ENCODE measurements around the gene AGFG2. TPM values are rescaled to one million over a fixed set of nuclear protein-coding genes. Genes with fewer than 3 reads are reported as not detected.

The AGFG2 gene
- total RNA-seq, 2 donors from 2014 or later: 33.1 to 45.9 TPM

DNA sequence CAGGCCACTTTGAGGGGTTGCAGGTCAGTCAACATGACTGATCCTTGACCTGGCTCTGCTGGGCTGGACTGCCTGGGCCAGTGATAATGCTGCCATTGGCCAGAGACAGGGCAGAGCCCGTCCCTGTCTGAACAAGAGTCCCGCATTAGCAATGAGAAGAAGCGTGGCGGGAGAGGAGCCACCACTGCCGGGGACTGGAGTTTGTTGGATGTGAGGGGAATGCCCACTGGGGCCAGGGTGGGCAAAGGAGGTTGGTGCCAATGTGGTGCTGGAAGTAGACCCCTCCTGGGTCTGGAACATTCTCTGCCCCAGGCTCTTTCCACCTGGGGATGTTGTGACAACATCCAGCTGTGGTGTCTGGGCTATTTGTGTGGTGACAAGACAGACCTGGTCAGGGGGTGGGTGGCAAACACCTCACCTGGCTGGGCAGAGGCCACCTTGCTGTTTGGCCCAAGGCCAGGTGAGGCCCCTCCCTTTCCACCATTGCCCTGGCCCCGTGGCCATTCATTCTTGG is 27.1 kb downstream of the AGFG2 start:
- no peak for ATAC-seq
- H3K4me3 Mint-ChIP-seq: no peak overlapping the region
- H3K4me1 Mint-ChIP-seq: peaks cover 18% of the 10 kb centered on the region
- H3K27ac Mint-ChIP-seq: peak overlapping the region; percentile 61
- H3K9me3 ChIP-seq (ENCODE audit: control insufficient read depth, low read length, poor library complexity, severe bottlenecking): no peaks in the 10 kb centered on the region
- DNase-seq: no peak
- H3K36me3 Mint-ChIP-seq (ENCODE audit: low read depth): peaks cover 4% of the 10 kb centered on the region
- no peaks in the 10 kb centered on the region for H3K27me3 Mint-ChIP-seq

DNA sequence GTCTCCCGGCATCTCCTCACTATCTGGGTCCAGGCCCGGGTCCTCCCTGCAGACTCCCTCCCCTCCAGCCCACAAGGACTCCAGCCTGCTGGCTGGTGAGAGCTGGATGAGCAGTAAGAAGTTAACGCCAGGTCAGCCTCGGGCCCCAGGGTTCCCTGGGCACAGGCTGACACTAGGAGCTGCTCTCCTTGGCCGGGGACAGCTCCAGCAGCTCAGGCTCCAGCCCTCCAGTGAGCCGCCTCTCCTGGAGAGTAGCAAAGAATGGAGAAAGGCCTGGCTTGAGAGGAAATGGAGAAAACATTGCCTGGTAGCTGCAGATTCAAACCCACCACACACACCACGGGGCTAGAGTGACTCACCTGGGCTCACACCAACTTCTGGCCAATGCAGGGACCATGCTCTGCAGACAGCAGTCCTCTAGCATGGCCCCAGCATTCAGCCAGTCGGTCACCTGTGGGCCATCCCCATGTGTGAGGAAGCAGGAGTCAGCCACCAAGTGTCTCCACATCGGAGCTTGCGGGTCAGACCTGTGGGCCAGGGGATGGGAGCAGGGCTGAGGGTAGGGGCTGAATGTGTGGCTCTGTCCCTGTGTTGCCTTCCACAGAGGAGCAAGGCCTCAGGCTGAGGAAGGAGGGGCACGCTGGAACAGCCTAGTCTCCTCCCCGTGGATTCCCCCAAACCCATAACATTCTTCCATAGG is 28.2 kb downstream of the AGFG2 start:
- Mint-ChIP-seq H3K36me3 (ENCODE audit: low read depth) (peaks cover 4% of the 10 kb centered on the region), H3K4me1 (peaks cover 24% of the 10 kb centered on the region), H3K27me3 (no peaks in the 10 kb centered on the region), H3K27ac (peak overlapping the region; percentile 61), H3K4me3 (no peak overlapping the region)
- ATAC-seq: no peak
- H3K9me3 ChIP-seq (ENCODE audit: control insufficient read depth, low read length, poor library complexity, severe bottlenecking): no peaks in the 10 kb centered on the region
- DNase-seq: no peak

DNA sequence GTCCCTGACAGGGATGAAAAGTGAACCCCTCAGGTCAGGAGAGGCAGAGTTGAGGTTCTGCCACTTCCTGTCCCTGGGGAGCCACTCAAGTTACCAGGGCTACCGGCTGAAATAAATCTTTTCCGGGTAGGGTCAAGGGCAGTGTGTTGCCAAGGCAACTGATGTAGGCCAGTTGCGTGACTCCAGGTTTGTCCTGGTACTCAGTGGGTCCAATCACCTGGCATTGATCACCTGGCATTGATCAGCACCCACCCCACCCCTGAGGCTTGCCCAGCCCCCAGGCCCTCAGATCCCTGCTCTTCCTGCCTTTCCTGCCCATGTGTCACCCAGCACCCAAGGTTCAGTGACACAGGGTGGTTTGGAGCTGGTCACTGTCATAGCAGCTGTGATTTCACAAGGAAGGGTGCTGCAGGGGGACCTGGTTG is 28.8 kb downstream of the AGFG2 start:
- Mint-ChIP-seq H3K36me3 (ENCODE audit: low read depth) (peaks cover 4% of the 10 kb centered on the region), H3K4me3 (no peak overlapping the region), H3K27ac (no peak overlapping the region), H3K4me1 (peaks cover 24% of the 10 kb centered on the region), H3K27me3 (no peaks in the 10 kb centered on the region)
- no peak for ATAC-seq
- DNase-seq: no peak
- H3K9me3 ChIP-seq (ENCODE audit: control insufficient read depth, low read length, poor library complexity, severe bottlenecking): no peaks in the 10 kb centered on the region

DNA sequence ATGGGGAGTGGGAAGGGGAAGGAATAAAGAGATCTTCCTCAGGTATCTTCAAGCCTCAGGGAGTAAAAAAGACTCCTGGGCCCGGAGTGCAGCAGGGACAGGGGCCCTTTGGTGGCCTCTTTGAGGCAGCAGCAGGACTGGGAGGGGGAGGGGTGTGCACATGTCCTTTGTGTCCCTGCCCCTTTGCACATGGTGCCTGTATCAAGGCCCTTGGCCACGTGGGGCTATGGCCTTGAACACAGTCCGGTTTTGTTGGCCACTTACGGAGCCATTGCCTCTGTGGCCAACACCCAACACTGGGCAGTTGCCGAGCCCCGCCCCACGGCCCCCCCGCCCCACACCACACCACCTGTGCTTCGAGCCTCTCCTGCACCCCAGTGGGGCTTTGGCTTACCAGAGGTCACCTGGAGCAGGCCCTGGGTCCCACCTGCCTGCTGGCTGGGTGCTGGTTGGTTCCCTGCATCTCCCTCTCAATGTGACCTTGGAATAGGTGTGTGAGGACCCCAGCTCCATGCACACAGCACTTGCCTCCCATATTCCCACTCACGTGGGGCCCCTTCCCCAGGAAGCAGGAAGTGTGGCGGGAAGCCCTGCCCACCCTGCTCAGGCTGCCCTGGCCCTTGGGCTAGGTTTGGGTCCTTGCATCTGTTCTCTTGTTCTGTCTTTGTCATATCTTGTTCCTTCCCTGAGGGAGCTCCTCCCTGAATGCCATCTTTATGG is 29.3 kb downstream of the AGFG2 start:
- no peaks in the 10 kb centered on the region for H3K9me3 ChIP-seq (ENCODE audit: control insufficient read depth, low read length, poor library complexity, severe bottlenecking)
- ATAC-seq (no peak), DNase-seq (no peak)
- Mint-ChIP-seq H3K36me3 (ENCODE audit: low read depth) (peaks cover 4% of the 10 kb centered on the region), H3K4me1 (peaks cover 24% of the 10 kb centered on the region), H3K27ac (peak overlapping the region; percentile 83), H3K27me3 (no peaks in the 10 kb centered on the region), H3K4me3 (no peak overlapping the region)

DNA sequence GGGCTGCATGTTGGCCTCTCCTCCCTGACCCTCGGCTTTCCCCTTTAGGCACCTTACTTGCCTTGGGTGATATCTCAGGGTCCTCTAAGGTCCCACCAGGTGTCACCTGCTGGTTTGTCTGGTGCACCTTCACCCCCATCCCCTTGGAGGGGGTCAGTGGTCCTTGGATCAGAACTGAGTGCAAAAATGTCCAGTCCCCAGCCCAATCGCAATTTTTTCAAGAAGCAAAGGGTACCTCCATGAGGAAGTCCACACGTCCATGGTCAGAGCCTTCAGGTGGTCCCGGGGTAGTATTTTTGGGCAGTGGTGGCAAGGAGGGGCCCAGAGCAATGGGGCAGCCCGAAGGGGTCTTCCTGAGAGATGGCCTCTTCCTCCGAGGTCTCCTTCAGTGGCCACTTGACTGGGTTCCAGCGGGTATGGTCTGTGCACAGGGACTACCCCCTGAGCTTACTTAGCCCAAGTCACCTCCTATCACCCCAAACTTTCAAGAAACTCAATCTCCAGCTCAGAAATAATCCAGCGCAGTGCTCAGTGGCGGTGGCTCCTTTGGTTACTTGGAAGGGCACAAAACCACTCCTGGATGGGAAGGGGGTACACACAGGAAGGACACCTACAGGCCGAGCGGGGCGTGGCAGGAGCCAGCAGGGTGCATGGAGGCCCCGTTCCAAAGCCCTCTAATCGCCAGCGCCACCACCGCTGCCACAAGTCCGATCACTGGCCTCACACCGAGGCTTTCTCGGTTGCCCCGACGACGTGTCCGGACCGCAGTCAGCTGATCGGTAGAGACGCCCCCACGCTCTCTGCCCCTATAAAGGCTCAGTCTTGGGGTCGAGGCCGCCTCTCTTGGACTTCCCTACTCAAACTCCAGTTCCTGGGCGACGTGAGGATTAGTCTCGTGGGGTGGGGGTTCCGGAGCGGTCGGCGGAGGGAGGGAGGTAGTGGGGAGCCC is 30.2 kb downstream of the AGFG2 start:
- DNase-seq: peak in 2 of 3 donors; percentile 40 to 43
- Mint-ChIP-seq H3K27me3 (no peaks in the 10 kb centered on the region), H3K36me3 (ENCODE audit: low read depth) (peaks cover 2% of the 10 kb centered on the region), H3K27ac (peak overlapping the region; percentile 83), H3K4me3 (peak overlapping the region; percentile 68), H3K4me1 (peaks cover 21% of the 10 kb centered on the region)
- H3K9me3 ChIP-seq (ENCODE audit: control insufficient read depth, low read length, poor library complexity, severe bottlenecking): no peaks in the 10 kb centered on the region
- ATAC-seq: peak; percentile 27

DNA sequence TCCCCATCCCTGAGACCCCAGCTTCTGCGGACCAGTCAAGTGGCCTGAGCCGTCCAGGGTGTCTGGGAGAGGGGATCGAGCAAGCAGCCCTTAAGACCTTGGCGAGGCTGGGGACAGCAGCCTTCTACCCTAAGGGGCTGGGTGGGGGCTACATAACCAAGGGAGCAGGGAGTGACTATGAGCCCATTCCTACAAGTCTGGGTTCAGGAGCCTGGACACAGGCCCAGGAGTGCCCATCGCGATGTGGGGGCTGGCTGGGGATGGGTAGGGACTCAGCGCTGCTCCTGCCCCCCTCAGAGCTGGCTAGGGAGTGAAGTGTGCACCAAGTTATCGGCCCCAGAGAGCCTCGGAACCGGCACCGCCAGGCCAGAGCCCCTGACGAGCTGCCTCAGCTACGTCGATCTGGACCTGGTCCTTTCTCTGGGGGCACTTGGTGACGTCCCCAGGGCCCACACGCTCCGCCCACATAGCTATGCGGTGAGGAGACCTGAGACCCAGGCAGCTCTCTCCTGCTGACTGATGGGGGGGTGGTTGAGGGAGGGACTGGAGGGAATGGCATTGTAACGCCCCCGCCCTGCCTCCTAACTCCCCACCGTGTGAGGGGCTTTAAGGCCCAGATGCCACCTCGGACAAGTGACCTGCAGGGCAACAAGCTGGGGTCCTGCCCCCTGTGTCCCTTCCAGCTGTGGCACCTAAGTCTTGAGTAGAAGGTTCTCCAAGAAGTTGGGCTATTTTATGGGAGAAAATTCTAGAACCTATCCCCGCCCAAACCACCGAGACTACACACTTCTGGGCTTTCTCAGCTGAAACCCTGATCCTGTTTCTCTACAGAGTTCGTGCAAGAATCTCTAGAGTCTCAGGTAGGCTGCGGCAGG is 32.2 kb downstream of the AGFG2 start:
- ATAC-seq (no peak), DNase-seq (no peak)
- Mint-ChIP-seq H3K27ac (peak overlapping the region; percentile 34), H3K36me3 (ENCODE audit: low read depth) (peaks cover 2% of the 10 kb centered on the region), H3K27me3 (no peaks in the 10 kb centered on the region), H3K4me3 (peak overlapping the region; percentile 19), H3K4me1 (peaks cover 28% of the 10 kb centered on the region)
- H3K9me3 ChIP-seq (ENCODE audit: control insufficient read depth, low read length, poor library complexity, severe bottlenecking): no peaks in the 10 kb centered on the region

DNA sequence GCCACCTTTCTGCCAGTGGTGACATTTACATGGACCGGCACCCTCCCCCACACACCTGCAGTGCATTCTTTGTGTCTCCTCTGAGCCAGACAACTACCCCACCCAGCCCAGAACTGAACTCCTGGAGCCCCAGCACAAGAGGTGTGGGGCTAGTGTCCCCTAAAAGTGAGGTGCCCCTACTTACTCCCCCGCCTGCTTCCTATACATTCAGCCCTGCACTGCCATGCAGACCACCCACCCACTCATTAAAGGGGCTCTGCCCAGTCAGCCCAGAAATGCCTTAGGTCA is 32.8 kb downstream of the AGFG2 start:
- H3K36me3 Mint-ChIP-seq (ENCODE audit: low read depth): no peaks in the 10 kb centered on the region
- no peaks in the 10 kb centered on the region for H3K27me3 Mint-ChIP-seq
- DNase-seq (no peak), ATAC-seq (no peak)
- H3K4me1 Mint-ChIP-seq: peaks cover 26% of the 10 kb centered on the region
- H3K4me3 Mint-ChIP-seq: peak overlapping the region; percentile 19
- H3K9me3 ChIP-seq (ENCODE audit: control insufficient read depth, low read length, poor library complexity, severe bottlenecking): no peaks in the 10 kb centered on the region
- H3K27ac Mint-ChIP-seq: peak overlapping the region; percentile 34

DNA sequence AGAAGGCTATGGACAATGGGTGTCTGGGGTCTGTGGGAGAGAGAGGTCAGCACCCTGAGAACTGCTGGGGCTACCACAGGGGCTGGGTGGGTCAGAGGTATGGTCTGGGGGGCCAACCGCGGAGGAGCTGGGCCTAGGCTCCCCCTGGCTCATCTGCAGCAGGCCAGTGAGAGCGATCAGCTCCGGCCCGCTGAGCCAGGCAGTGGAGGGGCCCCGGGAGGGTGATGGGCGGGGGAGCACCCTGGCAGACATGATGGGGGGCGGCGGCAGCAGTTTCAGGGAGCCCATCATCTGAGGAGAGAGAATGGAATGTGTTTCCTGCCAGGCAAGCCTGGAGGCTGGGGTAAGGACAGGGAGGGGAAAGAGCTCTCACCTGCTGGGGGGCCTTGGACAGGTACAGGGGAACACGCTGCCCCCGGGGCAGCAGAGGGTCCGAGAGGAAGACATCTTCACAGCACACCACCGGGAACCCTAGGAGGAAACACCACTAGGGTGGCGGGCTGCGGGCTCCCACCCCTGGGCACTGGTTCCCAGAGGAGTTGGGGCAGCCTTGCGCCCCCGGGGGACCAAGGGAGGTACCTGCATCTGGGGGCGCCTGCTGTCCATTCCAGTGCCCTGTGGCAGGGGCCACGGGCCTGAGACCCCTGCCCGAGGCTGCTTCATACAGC is 33.4 kb downstream of the AGFG2 start:
- ATAC-seq (no peak), DNase-seq (no peak)
- no peaks in the 10 kb centered on the region for H3K36me3 Mint-ChIP-seq (ENCODE audit: low read depth)
- no peak overlapping the region for H3K4me3 Mint-ChIP-seq
- H3K9me3 ChIP-seq (ENCODE audit: control insufficient read depth, low read length, poor library complexity, severe bottlenecking): no peaks in the 10 kb centered on the region
- peak overlapping the region; percentile 34 for H3K27ac Mint-ChIP-seq
- peaks cover 23% of the 10 kb centered on the region for H3K4me1 Mint-ChIP-seq
- no peaks in the 10 kb centered on the region for H3K27me3 Mint-ChIP-seq

DNA sequence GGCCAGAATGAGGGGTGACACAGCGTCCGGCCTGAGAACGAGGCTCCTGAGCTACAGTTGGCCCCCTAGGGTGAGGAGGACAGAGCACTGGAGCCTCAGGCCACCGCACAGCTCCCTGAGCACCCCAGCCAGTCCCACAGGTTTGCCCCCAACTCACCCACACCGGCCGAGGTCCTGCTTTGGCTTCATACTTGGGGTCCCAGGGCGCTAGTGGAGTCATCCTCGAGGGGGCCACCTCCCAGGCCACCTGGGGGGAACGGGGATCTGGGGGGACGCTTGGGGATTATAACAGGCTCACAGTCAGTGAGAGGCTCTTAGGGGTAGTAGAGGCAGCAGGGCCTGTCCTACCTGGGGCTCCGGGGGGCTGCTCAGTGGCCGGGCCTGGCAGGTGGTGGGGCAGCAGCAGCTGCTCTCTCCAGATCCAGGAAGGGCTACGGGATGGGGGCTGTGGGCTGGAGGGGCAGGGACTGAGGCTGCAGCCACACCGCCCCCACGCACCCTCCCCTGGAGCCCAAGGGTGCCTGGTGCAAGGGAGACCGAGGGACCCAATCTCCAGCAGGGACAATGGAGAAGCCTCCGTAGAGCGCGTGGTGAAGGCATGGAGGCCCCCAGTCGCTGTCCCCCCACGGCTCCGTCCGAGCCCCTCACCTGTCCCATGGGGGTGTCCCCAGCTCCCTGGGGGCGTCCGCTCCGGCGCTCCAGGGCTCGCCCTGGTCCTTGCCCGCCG is 34.1 kb downstream of the AGFG2 start:
- DNase-seq: no peak
- no peak overlapping the region for H3K4me3 Mint-ChIP-seq
- peaks cover 23% of the 10 kb centered on the region for H3K4me1 Mint-ChIP-seq
- no peaks in the 10 kb centered on the region for H3K36me3 Mint-ChIP-seq (ENCODE audit: low read depth)
- no peaks in the 10 kb centered on the region for H3K27me3 Mint-ChIP-seq
- ATAC-seq: no peak
- no peaks in the 10 kb centered on the region for H3K9me3 ChIP-seq (ENCODE audit: control insufficient read depth, low read length, poor library complexity, severe bottlenecking)
- H3K27ac Mint-ChIP-seq: no peak overlapping the region

DNA sequence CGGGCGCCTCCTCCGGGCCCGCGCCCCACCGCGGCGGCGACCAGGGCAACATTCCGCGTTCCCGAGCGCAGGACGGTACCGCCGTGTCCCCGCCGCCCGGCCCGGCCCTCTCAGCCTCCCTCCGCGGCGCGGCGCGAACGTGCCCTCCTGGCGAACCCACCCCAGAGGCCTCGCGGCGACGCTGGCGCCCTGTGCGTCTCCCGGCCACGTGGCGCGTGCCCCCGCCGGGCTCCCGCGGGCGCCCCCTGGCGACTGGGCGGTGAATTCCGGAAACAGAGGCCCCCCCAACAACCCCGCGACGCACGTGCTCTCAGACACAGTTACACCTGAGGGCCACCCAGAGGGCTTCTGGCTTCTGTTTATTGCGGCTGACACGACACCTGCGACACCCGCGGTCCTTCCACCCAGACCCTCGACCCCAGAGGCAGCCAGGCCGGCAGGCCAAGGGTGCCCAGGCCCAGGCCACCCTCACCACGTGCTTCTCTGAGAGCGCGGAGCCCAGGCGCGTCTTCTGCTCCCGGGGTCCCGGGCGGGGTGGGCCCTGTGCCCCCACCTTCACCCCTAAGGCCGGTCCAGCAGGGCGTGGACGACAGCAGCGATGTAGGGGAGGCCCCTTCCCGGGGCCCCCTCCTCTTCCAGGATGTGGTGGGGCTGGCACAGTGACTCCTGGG is 34.8 kb downstream of the AGFG2 start, which contains the start of gene SAP25:
SAP25 (minus strand) TSS at position 210 of the 671 bp plus-strand sequence; CDS start at position 52, 158 bp downstream.
- Mint-ChIP-seq H3K4me3 (no peak within 1 kb of the TSS), H3K4me1 (peaks cover 20% of the 10 kb centered on the region), H3K27ac (no peak within 1 kb of the TSS), H3K27me3 (no peaks in the 10 kb centered on the region), H3K36me3 (ENCODE audit: low read depth) (no peaks in the 10 kb centered on the region)
- H3K9me3 ChIP-seq (ENCODE audit: control insufficient read depth, low read length, poor library complexity, severe bottlenecking): no peaks in the 10 kb centered on the region
- no peak for DNase-seq
- no peak for ATAC-seq
